WTC11 (cell line): ENCODE results near the gene RPS6KA2.

Experiments used
- ESRRA ChIP-seq: sonication (generic); formaldehyde crosslinking; IDR thresholded peaks from 2 replicates; pipeline ENCODE4 v1.8.1; 2022; ENCODE audit warnings: mild to moderate bottlenecking, missing genetic modification reagents, borderline replicate concordance
- GRHL2 ChIP-seq: fragments of 250-450 bp; sonication (Bioruptor Pico); IDR thresholded peaks from 2 replicates; pipeline ENCODE4 v1.8.0; 2022; ENCODE audit warnings: mild to moderate bottlenecking, moderate library complexity; ENCODE audit not compliant: insufficient replicate concordance, severe bottlenecking
- JUN ChIP-seq: sonication (generic); formaldehyde crosslinking; IDR thresholded peaks from 2 replicates; pipeline ENCODE4 v1.8.0; 2023; ENCODE audit warnings: mild to moderate bottlenecking, missing genetic modification reagents
- SMAD3 ChIP-seq: sonication (generic); formaldehyde crosslinking; IDR thresholded peaks from 2 replicates; pipeline ENCODE4 v1.8.0; 2022; ENCODE audit warnings: missing genetic modification reagents, mild to moderate bottlenecking, borderline replicate concordance
- TF ChIP-seq, protein P1 (sequence below): fragments of 200-600 bp; IDR thresholded peaks from 2 replicates; pipeline ENCODE4 v1.8.0; 2022; ENCODE audit warnings: antibody characterized with exemption
- TF ChIP-seq, protein P2 (sequence below): sonication (generic); formaldehyde crosslinking; IDR thresholded peaks from 2 replicates; pipeline ENCODE4 v1.8.1; 2022; ENCODE audit warnings: mild to moderate bottlenecking, moderate library complexity, missing genetic modification reagents
- TF ChIP-seq, protein P3 (sequence below): sonication (generic); formaldehyde crosslinking; IDR thresholded peaks from 2 replicates; pipeline ENCODE4 v1.8.0; 2022; ENCODE audit warnings: mild to moderate bottlenecking, missing genetic modification reagents
- TF ChIP-seq, protein P4 (sequence below): sonication (generic); formaldehyde crosslinking; IDR thresholded peaks from 2 replicates; pipeline ENCODE4 v1.8.0; 2023; ENCODE audit warnings: mild to moderate bottlenecking, missing genetic modification reagents
- TF ChIP-seq, protein P5 (sequence below): sonication (generic); formaldehyde crosslinking; IDR thresholded peaks from 2 replicates; pipeline ENCODE4 v1.8.1; 2023; ENCODE audit warnings: mild to moderate bottlenecking, missing genetic modification reagents, moderate library complexity

DNA sequence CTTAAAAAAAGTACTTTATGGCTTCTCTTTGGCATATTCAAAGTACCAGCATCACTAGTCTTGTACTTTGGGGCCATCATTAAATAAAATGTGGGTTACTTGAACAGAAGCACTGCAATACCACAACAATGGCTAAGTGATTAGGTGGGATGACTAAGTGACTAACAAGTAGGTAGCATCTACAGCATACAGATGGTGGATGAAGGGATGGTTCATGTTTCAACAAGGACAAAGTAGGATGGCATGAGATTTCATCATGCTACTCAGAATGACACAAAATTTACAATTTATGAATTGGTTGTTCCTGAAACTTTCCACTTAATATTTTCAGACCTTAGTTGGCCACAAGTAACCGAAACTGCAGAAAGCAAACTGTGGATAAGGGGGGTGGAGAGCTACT is 252.0 kb downstream of the RPS6KA2 start:
- TF ChIP-seq ESRRA (CRISPR knock-in tag) (no peak), SMAD3 (CRISPR knock-in tag) (no peak), GRHL2 (CRISPR knock-in tag) (no peak), JUN (CRISPR knock-in tag) (no peak)
- TF ChIP-seq, protein P1, sequence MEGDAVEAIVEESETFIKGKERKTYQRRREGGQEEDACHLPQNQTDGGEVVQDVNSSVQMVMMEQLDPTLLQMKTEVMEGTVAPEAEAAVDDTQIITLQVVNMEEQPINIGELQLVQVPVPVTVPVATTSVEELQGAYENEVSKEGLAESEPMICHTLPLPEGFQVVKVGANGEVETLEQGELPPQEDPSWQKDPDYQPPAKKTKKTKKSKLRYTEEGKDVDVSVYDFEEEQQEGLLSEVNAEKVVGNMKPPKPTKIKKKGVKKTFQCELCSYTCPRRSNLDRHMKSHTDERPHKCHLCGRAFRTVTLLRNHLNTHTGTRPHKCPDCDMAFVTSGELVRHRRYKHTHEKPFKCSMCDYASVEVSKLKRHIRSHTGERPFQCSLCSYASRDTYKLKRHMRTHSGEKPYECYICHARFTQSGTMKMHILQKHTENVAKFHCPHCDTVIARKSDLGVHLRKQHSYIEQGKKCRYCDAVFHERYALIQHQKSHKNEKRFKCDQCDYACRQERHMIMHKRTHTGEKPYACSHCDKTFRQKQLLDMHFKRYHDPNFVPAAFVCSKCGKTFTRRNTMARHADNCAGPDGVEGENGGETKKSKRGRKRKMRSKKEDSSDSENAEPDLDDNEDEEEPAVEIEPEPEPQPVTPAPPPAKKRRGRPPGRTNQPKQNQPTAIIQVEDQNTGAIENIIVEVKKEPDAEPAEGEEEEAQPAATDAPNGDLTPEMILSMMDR, result no peak
- TF ChIP-seq, protein P2, sequence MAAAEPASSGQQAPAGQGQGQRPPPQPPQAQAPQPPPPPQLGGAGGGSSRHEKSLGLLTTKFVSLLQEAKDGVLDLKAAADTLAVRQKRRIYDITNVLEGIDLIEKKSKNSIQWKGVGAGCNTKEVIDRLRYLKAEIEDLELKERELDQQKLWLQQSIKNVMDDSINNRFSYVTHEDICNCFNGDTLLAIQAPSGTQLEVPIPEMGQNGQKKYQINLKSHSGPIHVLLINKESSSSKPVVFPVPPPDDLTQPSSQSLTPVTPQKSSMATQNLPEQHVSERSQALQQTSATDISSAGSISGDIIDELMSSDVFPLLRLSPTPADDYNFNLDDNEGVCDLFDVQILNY (CRISPR knock-in tag), result no peak
- TF ChIP-seq, protein P3, sequence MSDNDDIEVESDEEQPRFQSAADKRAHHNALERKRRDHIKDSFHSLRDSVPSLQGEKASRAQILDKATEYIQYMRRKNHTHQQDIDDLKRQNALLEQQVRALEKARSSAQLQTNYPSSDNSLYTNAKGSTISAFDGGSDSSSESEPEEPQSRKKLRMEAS, result no peak
- TF ChIP-seq, protein P4, sequence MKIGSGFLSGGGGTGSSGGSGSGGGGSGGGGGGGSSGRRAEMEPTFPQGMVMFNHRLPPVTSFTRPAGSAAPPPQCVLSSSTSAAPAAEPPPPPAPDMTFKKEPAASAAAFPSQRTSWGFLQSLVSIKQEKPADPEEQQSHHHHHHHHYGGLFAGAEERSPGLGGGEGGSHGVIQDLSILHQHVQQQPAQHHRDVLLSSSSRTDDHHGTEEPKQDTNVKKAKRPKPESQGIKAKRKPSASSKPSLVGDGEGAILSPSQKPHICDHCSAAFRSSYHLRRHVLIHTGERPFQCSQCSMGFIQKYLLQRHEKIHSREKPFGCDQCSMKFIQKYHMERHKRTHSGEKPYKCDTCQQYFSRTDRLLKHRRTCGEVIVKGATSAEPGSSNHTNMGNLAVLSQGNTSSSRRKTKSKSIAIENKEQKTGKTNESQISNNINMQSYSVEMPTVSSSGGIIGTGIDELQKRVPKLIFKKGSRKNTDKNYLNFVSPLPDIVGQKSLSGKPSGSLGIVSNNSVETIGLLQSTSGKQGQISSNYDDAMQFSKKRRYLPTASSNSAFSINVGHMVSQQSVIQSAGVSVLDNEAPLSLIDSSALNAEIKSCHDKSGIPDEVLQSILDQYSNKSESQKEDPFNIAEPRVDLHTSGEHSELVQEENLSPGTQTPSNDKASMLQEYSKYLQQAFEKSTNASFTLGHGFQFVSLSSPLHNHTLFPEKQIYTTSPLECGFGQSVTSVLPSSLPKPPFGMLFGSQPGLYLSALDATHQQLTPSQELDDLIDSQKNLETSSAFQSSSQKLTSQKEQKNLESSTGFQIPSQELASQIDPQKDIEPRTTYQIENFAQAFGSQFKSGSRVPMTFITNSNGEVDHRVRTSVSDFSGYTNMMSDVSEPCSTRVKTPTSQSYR (CRISPR knock-in tag), result no peak
- TF ChIP-seq, protein P5, sequence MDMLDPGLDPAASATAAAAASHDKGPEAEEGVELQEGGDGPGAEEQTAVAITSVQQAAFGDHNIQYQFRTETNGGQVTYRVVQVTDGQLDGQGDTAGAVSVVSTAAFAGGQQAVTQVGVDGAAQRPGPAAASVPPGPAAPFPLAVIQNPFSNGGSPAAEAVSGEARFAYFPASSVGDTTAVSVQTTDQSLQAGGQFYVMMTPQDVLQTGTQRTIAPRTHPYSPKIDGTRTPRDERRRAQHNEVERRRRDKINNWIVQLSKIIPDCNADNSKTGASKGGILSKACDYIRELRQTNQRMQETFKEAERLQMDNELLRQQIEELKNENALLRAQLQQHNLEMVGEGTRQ, result no peak
